Upper lobe of left lung (tissue), 4 donors: ENCODE results near the gene CDK13.
"Not testable (repeated sequence)": the region's sequence is repeated elsewhere in the genome, so short reads cannot be mapped to it uniquely, and the experiment has no call there.

Experiments
- EP300 ChIP-seq, 4 donors: sonication (generic); formaldehyde crosslinking; IDR thresholded peaks; one replicate each; pipeline ENCODE4 v1.5.1; 2017; ENCODE audit warnings: antibody characterized with exemption in 4 of 4, control low read depth in 2 of 4
- POLR2AphosphoS5 ChIP-seq, 2 donors: sonication (generic); formaldehyde crosslinking; IDR thresholded peaks; one replicate each; pipeline ENCODE4 v1.5.1; 2017; ENCODE audit warnings: antibody characterized with exemption in 2 of 2

GRCh38 chr7:40122100-40122939 is 172.3 kb downstream of the CDK13 start:
- TF ChIP-seq EP300, POLR2AphosphoS5 (IDR thresholded peaks at IDR 0.05): not testable (repeated sequence)
